ENCODE results near the gene SREBF1. TPM values are rescaled to one million over a fixed set of nuclear protein-coding genes. Genes with fewer than 3 reads are reported as not detected.
A peak's percentile ranks its signal among the peaks of the same experiment; 100 is the strongest.

Gene SREBF1
- total RNA-seq, 1 donor from 2014 or later = 132 TPM

GRCh38 chr17:17783116-17783824, 53.5 kb downstream of the SREBF1 start:
- peak overlapping the region; percentile 67 for H3K4me3 Mint-ChIP-seq
- H3K9me3 Mint-ChIP-seq = no peaks in the 10 kb centered on the region
- peaks cover 56% of the 10 kb centered on the region for H3K4me1 Mint-ChIP-seq
- peak; percentile 44 for TF ChIP-seq CTCF (conservative IDR thresholded peaks at IDR 0.05)
- no peaks in the 10 kb centered on the region for H3K36me3 Mint-ChIP-seq (ENCODE audit: low read depth)
- peak; percentile 33 for DNase-seq (ENCODE audit: low read depth, low spot score)
- no peak overlapping the region for H3K27ac Mint-ChIP-seq (ENCODE audit: unreplicated experiment)
- H3K27me3 Mint-ChIP-seq (ENCODE audit: low read depth) = peaks cover 6% of the 10 kb centered on the region

GRCh38 chr17:17782523-17783115, 54.2 kb downstream of the SREBF1 start:
- no peak for TF ChIP-seq CTCF (conservative IDR thresholded peaks at IDR 0.05)
- H3K4me1 Mint-ChIP-seq = peaks cover 62% of the 10 kb centered on the region
- peak; percentile 28 for DNase-seq (ENCODE audit: low read depth, low spot score)
- H3K27me3 Mint-ChIP-seq (ENCODE audit: low read depth) = peaks cover 6% of the 10 kb centered on the region
- no peaks in the 10 kb centered on the region for H3K9me3 Mint-ChIP-seq
- H3K4me3 Mint-ChIP-seq = peak overlapping the region; percentile 67
- no peaks in the 10 kb centered on the region for H3K36me3 Mint-ChIP-seq (ENCODE audit: low read depth)
- no peak overlapping the region for H3K27ac Mint-ChIP-seq (ENCODE audit: unreplicated experiment)

GRCh38 chr17:17781591-17782496, 54.9 kb downstream of the SREBF1 start:
- no peak for TF ChIP-seq CTCF (conservative IDR thresholded peaks at IDR 0.05)
- Mint-ChIP-seq H3K36me3 (ENCODE audit: low read depth) (no peaks in the 10 kb centered on the region), H3K9me3 (no peaks in the 10 kb centered on the region), H3K4me3 (peak overlapping the region; percentile 81), H3K27me3 (ENCODE audit: low read depth) (peaks cover 6% of the 10 kb centered on the region), H3K4me1 (peaks cover 62% of the 10 kb centered on the region), H3K27ac (ENCODE audit: unreplicated experiment) (no peak overlapping the region)
- DNase-seq (ENCODE audit: low read depth, low spot score) = peak; percentile 30

- Mint-ChIP-seq H3K36me3 (ENCODE audit: low read depth) (no peaks in the 10 kb centered on the region), H3K27me3 (ENCODE audit: low read depth) (peaks cover 6% of the 10 kb centered on the region), H3K4me1 (peaks cover 58% of the 10 kb centered on the region), H3K4me3 (peak overlapping the region; percentile 82), H3K9me3 (no peaks in the 10 kb centered on the region), H3K27ac (ENCODE audit: unreplicated experiment) (no peak overlapping the region)
- DNase-seq (ENCODE audit: low read depth, low spot score) = peak; percentile 22
- peak; percentile 50 for TF ChIP-seq CTCF (conservative IDR thresholded peaks at IDR 0.05)
Measured at GRCh38 chr17:17780922-17781590, 55.7 kb downstream of the SREBF1 start.

- no peak for DNase-seq (ENCODE audit: low read depth, low spot score)
- H3K36me3 Mint-ChIP-seq (ENCODE audit: low read depth) = no peaks in the 10 kb centered on the region
- no peak for TF ChIP-seq CTCF (conservative IDR thresholded peaks at IDR 0.05)
Measured at GRCh38 chr17:17779015-17779611, 57.7 kb downstream of the SREBF1 start.

More at GRCh38 chr17:17779015-17779611, 57.7 kb downstream of the SREBF1 start:
- peaks cover 49% of the 10 kb centered on the region for H3K4me1 Mint-ChIP-seq
- peaks cover 4% of the 10 kb centered on the region for H3K27me3 Mint-ChIP-seq (ENCODE audit: low read depth)
- no peaks in the 10 kb centered on the region for H3K9me3 Mint-ChIP-seq
- peak overlapping the region; percentile 56 for H3K4me3 Mint-ChIP-seq
- no peak overlapping the region for H3K27ac Mint-ChIP-seq (ENCODE audit: unreplicated experiment)
